Hepatocyte (in vitro differentiated cells): ENCODE data around the gene TBL3.

Experiments used
- EZH2phosphoT487 ChIP-seq: fragments of 200-600 bp; sonication (generic); IDR thresholded peaks from one replicate; pipeline ENCODE4 v1.6.1; 2018; ENCODE audit warnings: antibody characterized with exemption, mild to moderate bottlenecking, low read depth, moderate library complexity; ENCODE audit not compliant: unreplicated experiment, severe bottlenecking
- TF ChIP-seq, protein P1 (sequence below): fragments of 200-600 bp; sonication (generic); IDR thresholded peaks from 2 replicates; pipeline ENCODE4 v1.5.1; 2016; ENCODE audit warnings: antibody characterized with exemption, mild to moderate bottlenecking; ENCODE audit not compliant: poor library complexity

- TF ChIP-seq, protein P1, sequence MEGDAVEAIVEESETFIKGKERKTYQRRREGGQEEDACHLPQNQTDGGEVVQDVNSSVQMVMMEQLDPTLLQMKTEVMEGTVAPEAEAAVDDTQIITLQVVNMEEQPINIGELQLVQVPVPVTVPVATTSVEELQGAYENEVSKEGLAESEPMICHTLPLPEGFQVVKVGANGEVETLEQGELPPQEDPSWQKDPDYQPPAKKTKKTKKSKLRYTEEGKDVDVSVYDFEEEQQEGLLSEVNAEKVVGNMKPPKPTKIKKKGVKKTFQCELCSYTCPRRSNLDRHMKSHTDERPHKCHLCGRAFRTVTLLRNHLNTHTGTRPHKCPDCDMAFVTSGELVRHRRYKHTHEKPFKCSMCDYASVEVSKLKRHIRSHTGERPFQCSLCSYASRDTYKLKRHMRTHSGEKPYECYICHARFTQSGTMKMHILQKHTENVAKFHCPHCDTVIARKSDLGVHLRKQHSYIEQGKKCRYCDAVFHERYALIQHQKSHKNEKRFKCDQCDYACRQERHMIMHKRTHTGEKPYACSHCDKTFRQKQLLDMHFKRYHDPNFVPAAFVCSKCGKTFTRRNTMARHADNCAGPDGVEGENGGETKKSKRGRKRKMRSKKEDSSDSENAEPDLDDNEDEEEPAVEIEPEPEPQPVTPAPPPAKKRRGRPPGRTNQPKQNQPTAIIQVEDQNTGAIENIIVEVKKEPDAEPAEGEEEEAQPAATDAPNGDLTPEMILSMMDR: peak; percentile 5
- TF ChIP-seq EZH2phosphoT487: no peak
Measured at GRCh38 chr16:1963806-1964505, 7.9 kb upstream of the TBL3 start.
